ACC112 (cell line): ENCODE measurements around the gene PLEKHG5.

Experiments used
- H2AFZ ChIP-seq: fragments of 200-600 bp; sonication (generic); one replicate; pipeline ENCODE4 v1.6.0; 2017; ENCODE audit warnings: antibody characterized with exemption, low read length; ENCODE audit not compliant: unreplicated experiment
- H3K27ac ChIP-seq: fragments of 200-600 bp; sonication (generic); 2 replicates; pipeline ENCODE4 v1.5.1; 2014; ENCODE audit warnings: low read depth, mild to moderate bottlenecking, antibody characterized with exemption, low read length, moderate library complexity
- H3K27me3 ChIP-seq: fragments of 200-600 bp; sonication (generic); 2 replicates; pipeline ENCODE4 v1.6.1; 2014; ENCODE audit warnings: mild to moderate bottlenecking, antibody characterized with exemption, low read length, moderate library complexity, mixed read lengths; ENCODE audit not compliant: insufficient read depth
- H3K36me3 ChIP-seq: fragments of 200-600 bp; sonication (generic); 2 replicates; pipeline ENCODE4 v1.6.1; 2016; ENCODE audit warnings: mild to moderate bottlenecking, antibody characterized with exemption, low read length, moderate library complexity, mixed read lengths; ENCODE audit not compliant: insufficient read depth
- H3K4me1 ChIP-seq: fragments of 200-600 bp; sonication (generic); one replicate; pipeline ENCODE4 v1.6.1; 2016; ENCODE audit warnings: low read length, mixed read lengths; ENCODE audit not compliant: insufficient read depth, unreplicated experiment, control insufficient read depth
- H3K4me3 ChIP-seq: fragments of 200-600 bp; sonication (generic); 2 replicates; pipeline ENCODE4 v1.5.1; 2014; ENCODE audit warnings: mild to moderate bottlenecking, low read depth, low read length
- H3K79me2 ChIP-seq: fragments of 200-600 bp; sonication (generic); one replicate; pipeline ENCODE4 v1.6.0; 2016; ENCODE audit warnings: low read length; ENCODE audit not compliant: control insufficient read depth, unreplicated experiment, insufficient read depth

The PLEKHG5 gene

GRCh38 chr1:6503884-6504602 lies 12.6 kb upstream of the PLEKHG5 start:
- Histone ChIP-seq H2AFZ (no peak overlapping the region), H3K4me3 (no peak overlapping the region), H3K4me1 (peaks cover 20% of the 10 kb centered on the region), H3K79me2 (no peaks in the 10 kb centered on the region), H3K27me3 (no peaks in the 10 kb centered on the region), H3K36me3 (no peaks in the 10 kb centered on the region), H3K27ac (no peak overlapping the region)

DNA sequence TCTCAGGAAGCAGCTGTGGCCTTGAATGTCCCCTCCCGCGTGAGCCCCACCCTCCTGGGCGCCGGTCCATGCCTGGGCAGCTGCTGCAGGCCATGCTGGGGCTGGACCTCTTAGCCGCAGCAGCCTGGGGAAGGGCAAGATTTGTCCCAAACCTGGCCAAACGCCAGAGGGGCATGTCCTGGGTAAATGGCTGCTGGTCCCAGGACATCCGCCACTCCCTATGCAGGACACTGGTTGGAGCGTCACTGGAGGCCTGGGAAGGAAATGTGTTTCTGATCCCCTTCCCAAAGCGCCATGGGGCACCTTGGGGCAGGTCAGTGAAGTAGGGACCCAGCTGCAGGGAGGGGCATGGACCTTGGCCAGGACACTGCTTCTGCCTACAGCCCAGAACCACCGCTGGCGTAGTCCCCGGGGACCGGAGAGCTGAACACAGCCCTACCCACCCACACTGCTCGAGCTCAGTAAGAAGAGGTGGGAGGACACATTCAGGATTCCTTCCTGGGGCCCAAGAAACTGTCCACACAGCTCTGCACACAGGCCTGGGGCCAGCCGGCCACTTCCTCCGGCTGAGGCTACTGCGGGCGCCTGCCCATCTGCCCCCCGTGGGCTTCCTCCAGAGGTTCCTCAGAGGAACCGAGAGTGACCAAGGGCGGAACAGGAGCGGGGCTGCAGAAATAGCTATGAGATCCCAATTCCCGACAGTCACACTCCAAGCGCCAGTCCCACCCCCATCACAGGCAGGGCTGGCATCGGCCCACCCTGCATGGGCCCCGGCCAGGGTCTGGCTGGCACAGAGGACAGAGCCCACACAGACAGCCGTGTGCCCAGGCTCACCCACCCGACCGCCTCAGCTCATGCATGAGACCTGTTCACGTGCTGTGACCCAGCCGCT lies 10.8 kb upstream of the PLEKHG5 start:
- H3K4me3 ChIP-seq, result no peak overlapping the region
- H3K79me2 ChIP-seq, result no peaks in the 10 kb centered on the region
- H3K4me1 ChIP-seq, result peaks cover 31% of the 10 kb centered on the region
- no peak overlapping the region for H2AFZ ChIP-seq
- no peaks in the 10 kb centered on the region for H3K36me3 ChIP-seq
- no peak overlapping the region for H3K27ac ChIP-seq
- no peaks in the 10 kb centered on the region for H3K27me3 ChIP-seq

- Histone ChIP-seq H3K27me3 (no peaks in the 10 kb centered on the region), H3K27ac (no peak overlapping the region), H2AFZ (no peak overlapping the region), H3K4me3 (no peak overlapping the region), H3K79me2 (peaks cover 4% of the 10 kb centered on the region), H3K36me3 (no peaks in the 10 kb centered on the region), H3K4me1 (peaks cover 35% of the 10 kb centered on the region)
Observed at GRCh38 chr1:6501279-6501813, 9.9 kb upstream of the PLEKHG5 start.

DNA sequence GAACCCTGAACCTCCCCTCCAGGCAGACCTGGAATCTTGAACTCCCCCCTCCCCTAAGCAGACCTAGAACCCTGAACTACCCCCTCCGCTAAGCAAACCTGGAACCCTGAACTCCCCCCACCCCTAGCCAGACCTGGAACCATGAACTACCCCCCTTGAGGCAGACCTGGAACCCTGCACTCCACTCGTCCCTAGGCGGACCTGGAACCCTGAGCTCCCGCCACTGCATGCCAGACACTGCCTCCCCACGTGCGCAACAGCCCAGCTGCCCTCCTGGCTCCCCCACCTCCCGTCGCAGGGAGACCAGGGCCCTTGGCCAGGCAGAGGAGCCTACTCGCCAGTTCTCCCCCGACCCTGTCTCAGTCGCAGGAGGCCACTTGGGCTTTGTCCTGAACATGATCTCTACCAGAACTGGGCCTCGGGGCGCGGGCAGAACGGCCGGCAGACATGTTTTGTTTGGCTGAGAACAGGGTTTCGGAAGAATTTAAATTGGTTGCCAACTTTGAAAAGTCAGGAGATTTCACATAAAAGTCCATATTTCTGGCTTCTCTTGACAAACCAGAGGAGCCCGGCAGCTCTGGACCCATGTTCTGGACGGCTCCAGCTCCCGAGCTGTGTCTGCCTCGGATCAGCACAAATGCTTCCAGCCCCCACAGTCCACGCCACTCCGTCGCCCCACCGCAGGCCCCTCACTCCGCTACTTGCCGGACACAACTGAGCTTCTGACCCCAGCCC lies 9.2 kb upstream of the PLEKHG5 start:
- Histone ChIP-seq H3K27ac (no peak overlapping the region), H3K79me2 (peaks cover 10% of the 10 kb centered on the region), H3K27me3 (no peaks in the 10 kb centered on the region), H3K4me3 (no peak overlapping the region), H3K36me3 (no peaks in the 10 kb centered on the region), H3K4me1 (peaks cover 42% of the 10 kb centered on the region), H2AFZ (no peak overlapping the region)

- H3K27me3 ChIP-seq, result no peaks in the 10 kb centered on the region
- H3K4me1 ChIP-seq, result peaks cover 46% of the 10 kb centered on the region
- no peak overlapping the region for H3K27ac ChIP-seq
- H3K4me3 ChIP-seq, result no peak overlapping the region
- peaks cover 12% of the 10 kb centered on the region for H3K79me2 ChIP-seq
- H3K36me3 ChIP-seq, result no peaks in the 10 kb centered on the region
- H2AFZ ChIP-seq, result no peak overlapping the region
Observed at GRCh38 chr1:6499296-6499695, 7.8 kb upstream of the PLEKHG5 start.

DNA sequence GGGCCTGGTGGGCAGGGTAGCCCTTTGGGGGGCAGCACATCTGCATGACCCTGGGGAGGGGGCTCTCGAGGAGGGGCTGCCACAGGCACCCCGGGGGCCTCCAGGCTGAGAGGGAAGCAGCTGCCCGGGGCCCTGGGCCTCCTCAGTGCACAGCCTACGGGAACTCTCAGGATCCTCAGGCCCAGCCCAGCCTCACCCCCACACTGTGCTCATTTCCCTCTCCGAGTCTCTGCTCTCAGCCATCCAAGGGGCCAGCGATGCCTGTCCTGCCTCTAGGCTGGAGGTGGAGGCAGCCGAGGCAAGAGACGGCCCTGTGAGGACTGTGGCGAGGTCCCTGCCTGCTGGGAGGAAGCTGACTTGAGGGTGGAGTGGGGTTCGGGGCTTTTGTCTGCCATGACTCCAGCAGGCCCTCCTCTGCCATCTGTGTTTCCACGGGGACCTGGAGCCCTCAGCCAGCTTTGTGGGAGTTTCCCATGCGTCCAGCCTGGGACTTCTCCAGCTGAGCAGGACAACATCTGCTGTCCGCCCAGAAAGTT lies 7.2 kb upstream of the PLEKHG5 start:
- Histone ChIP-seq H3K4me1 (peaks cover 46% of the 10 kb centered on the region), H3K4me3 (no peak overlapping the region), H3K27me3 (no peaks in the 10 kb centered on the region), H3K27ac (no peak overlapping the region), H2AFZ (no peak overlapping the region), H3K36me3 (no peaks in the 10 kb centered on the region), H3K79me2 (peaks cover 12% of the 10 kb centered on the region)

DNA sequence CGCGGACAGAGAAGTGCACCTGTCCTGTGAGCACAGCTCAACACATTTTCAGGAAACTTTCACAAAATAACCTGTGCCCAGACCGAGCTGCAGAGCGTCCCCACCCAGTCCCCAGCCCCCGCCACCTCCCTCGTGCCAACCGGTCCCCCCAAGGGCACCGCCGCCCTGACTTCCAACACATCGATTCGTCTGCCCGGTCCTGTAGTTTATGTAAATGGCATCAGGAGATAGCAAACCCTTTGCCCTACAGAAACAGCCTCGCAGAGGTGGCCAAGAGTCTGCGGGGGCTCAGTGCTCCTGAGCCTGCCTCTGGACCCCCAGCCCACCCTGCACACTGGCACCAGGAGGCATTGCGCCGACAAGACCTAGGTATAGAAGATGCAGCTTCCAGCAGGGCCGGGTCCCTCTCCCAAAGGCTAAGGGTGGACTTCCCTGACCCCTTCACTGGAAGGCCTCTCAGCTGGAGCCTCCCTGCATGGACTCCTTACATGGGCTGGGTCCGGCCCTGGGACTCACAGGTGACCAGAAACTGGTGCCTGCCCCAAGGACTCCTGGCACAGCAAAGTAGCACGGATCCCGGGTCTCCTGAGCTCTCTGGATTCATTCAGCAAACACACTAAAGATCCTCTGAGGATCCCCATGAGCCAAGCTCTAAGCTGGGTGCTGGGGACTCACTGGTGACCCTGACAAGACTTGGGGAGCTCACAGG lies 6.6 kb upstream of the PLEKHG5 start:
- H3K4me3 ChIP-seq, result peak overlapping the region; percentile 96
- peak overlapping the region; percentile 67 for H2AFZ ChIP-seq
- peaks cover 12% of the 10 kb centered on the region for H3K79me2 ChIP-seq
- no peak overlapping the region for H3K27ac ChIP-seq
- no peaks in the 10 kb centered on the region for H3K27me3 ChIP-seq
- peaks cover 50% of the 10 kb centered on the region for H3K4me1 ChIP-seq
- H3K36me3 ChIP-seq, result no peaks in the 10 kb centered on the region

DNA sequence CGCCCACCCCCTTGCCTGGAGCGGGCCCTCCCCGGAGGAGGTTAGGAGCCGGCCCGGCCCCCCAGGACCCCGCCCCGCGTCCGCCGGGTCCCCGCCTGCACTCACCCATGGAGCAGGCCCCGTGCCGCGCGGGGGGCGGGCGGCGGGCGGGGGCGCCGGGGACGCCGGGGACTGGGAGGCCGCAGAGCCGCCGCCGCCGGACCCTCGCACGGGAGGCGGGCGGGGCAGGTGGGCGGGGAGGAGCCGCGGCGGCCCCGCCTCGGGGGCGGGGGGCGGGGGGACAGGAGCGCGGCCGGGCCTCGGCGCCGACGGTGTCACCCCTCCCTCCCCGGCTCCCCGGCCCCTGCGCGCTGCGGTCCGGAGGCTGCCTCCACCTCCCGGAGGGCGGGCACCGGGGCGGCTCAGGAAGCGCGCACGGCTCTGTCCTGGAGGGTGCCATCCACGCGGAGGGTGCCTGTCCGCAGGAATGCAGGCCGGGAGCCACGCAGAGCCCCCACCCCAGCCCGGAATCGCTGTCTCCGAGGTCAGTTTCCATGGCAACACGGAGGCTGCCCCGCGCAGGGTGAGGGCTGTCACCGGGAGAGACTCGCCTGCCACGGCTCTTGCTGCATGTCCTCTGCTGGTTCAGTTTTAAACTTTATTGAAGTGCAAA lies 5.9 kb upstream of the PLEKHG5 start:
- H3K4me1 ChIP-seq, result peaks cover 52% of the 10 kb centered on the region
- no peaks in the 10 kb centered on the region for H3K36me3 ChIP-seq
- peak overlapping the region; percentile 96 for H3K4me3 ChIP-seq
- peak overlapping the region; percentile 80 for H2AFZ ChIP-seq
- no peaks in the 10 kb centered on the region for H3K27me3 ChIP-seq
- peaks cover 12% of the 10 kb centered on the region for H3K79me2 ChIP-seq
- no peak overlapping the region for H3K27ac ChIP-seq

- Histone ChIP-seq H3K79me2 (peaks cover 12% of the 10 kb centered on the region), H3K4me3 (peak overlapping the region; percentile 96), H2AFZ (peak overlapping the region; percentile 80), H3K36me3 (no peaks in the 10 kb centered on the region), H3K4me1 (peaks cover 52% of the 10 kb centered on the region), H3K27me3 (no peaks in the 10 kb centered on the region), H3K27ac (no peak overlapping the region)
Observed at GRCh38 chr1:6496890-6497214, 5.4 kb upstream of the PLEKHG5 start.
